Neural progenitor cell (in vitro differentiated cells): Measurements from ENCODE around the gene SPIRE1. TPM values are rescaled to one million over a fixed set of nuclear protein-coding genes. Genes with fewer than 3 reads are reported as not detected.

Source experiments
- DNase-seq: peaks from one replicate; pipeline ENCODE4 v3.0.0-alpha.2; 2016; ENCODE audit warnings: low spot score
- H2AFZ ChIP-seq: fragments of 200-600 bp; sonication (generic); replicated peaks from 2 replicates; pipeline ENCODE4 v1.6.1; 2016; ENCODE audit warnings: antibody characterized with exemption
- H3F3A ChIP-seq: fragments of 200-600 bp; sonication (generic); 2 replicates; pipeline ENCODE4 v1.6.1; 2016; ENCODE audit warnings: antibody characterized with exemption, low read depth
- H3K27ac ChIP-seq: fragments of 200-600 bp; sonication (generic); 2 replicates; pipeline ENCODE4 v1.5.1; 2016; ENCODE audit warnings: mild to moderate bottlenecking
- H3K27me3 ChIP-seq: fragments of 200-600 bp; sonication (generic); 2 replicates; pipeline ENCODE4 v1.6.1; 2016; ENCODE audit warnings: mild to moderate bottlenecking, moderate library complexity
- H3K36me3 ChIP-seq: fragments of 200-600 bp; sonication (generic); 2 replicates; pipeline ENCODE4 v1.5.1; 2016
- H3K4me1 ChIP-seq: fragments of 200-600 bp; sonication (generic); 2 replicates; pipeline ENCODE4 v1.6.1; 2016; ENCODE audit warnings: mixed run types
- H3K4me2 ChIP-seq: fragments of 200-600 bp; sonication (generic); 2 replicates; pipeline ENCODE4 v1.6.1; 2016
- H3K4me3 ChIP-seq: fragments of 200-600 bp; sonication (generic); 2 replicates; pipeline ENCODE4 v1.5.1; 2016
- H3K79me2 ChIP-seq: fragments of 200-600 bp; sonication (generic); 2 replicates; pipeline ENCODE4 v1.6.1; 2016; ENCODE audit warnings: low read depth
- H3K9ac ChIP-seq: fragments of 200-600 bp; sonication (generic); 2 replicates; pipeline ENCODE4 v1.6.1; 2016
- H3K9me3 ChIP-seq: fragments of 200-600 bp; sonication (generic); 2 replicates; pipeline ENCODE4 v1.5.1; 2016; ENCODE audit warnings: low read depth
- H4K20me1 ChIP-seq: fragments of 200-600 bp; sonication (generic); 2 replicates; pipeline ENCODE4 v1.6.1; 2016; ENCODE audit warnings: low read depth
- H3K27ac Mint-ChIP-seq: 3 replicates; pipeline ENCODE4 v1.8.0; 2021; ENCODE audit warnings: mixed read lengths
- H3K27me3 Mint-ChIP-seq: 2 replicates; pipeline ENCODE4 v1.8.0; 2022; ENCODE audit warnings: low read depth, mild to moderate bottlenecking, inconsistent platforms, moderate library complexity, mixed read lengths; ENCODE audit not compliant: insufficient read depth
- H3K36me3 Mint-ChIP-seq: 3 replicates; pipeline ENCODE4 v1.8.0; 2021; ENCODE audit warnings: mixed read lengths
- H3K4me1 Mint-ChIP-seq: 3 replicates; pipeline ENCODE4 v1.8.0; 2021; ENCODE audit warnings: mixed read lengths
- H3K4me3 Mint-ChIP-seq: 3 replicates; pipeline ENCODE4 v1.8.0; 2021; ENCODE audit warnings: mild to moderate bottlenecking, moderate library complexity, mixed read lengths
- H3K9me3 Mint-ChIP-seq: 3 replicates; pipeline ENCODE4 v1.8.0; 2020; ENCODE audit warnings: mixed read lengths
- CTCF ChIP-seq: fragments of 200-600 bp; sonication (generic); IDR thresholded peaks from 2 replicates; pipeline ENCODE4 v1.5.1; 2017; ENCODE audit warnings: antibody characterized with exemption, mild to moderate bottlenecking
- EZH2 ChIP-seq: fragments of 200-600 bp; sonication (generic); IDR thresholded peaks from 2 replicates; pipeline ENCODE4 v1.6.1; 2017; ENCODE audit warnings: antibody characterized with exemption, mild to moderate bottlenecking, moderate library complexity
- EZH2phosphoT487 ChIP-seq: fragments of 200-600 bp; sonication (generic); IDR thresholded peaks from 2 replicates; pipeline ENCODE4 v1.6.1; 2017; ENCODE audit warnings: antibody characterized with exemption
- total RNA-seq: library from RNA; depleted of rRNA; stranded (reverse); fragments of >200 nt; gene quantifications from 2 replicates; pipeline ENCODE4 v1.2.3, GENCODE V29; 2015; ENCODE audit warnings: low replicate concordance

SPIRE1 gene
- total RNA-seq, 1 donor from 2014 or later, result 18.4 TPM

GRCh38 chr18:12443551-12443950, 214.4 kb downstream of the SPIRE1 start:
- Histone ChIP-seq H3K27ac (no peak overlapping the region), H3F3A (no peaks in the 10 kb centered on the region), H3K9ac (no peak overlapping the region), H2AFZ (no peak overlapping the region), H3K4me3 (no peak overlapping the region), H3K9me3 (no peaks in the 10 kb centered on the region), H4K20me1 (no peaks in the 10 kb centered on the region), H3K4me1 (no peaks in the 10 kb centered on the region), H3K36me3 (no peaks in the 10 kb centered on the region), H3K4me2 (no peak overlapping the region), H3K79me2 (no peaks in the 10 kb centered on the region), H3K27me3 (no peaks in the 10 kb centered on the region)
- H3K4me1 Mint-ChIP-seq, result peaks cover 2% of the 10 kb centered on the region
- H3K4me3 Mint-ChIP-seq, result no peak overlapping the region
- peaks cover 21% of the 10 kb centered on the region for H3K9me3 Mint-ChIP-seq
- TF ChIP-seq CTCF, result no peak
- no peak for TF ChIP-seq EZH2phosphoT487
- no peak for TF ChIP-seq EZH2
- no peak for DNase-seq
- peaks cover 29% of the 10 kb centered on the region for H3K36me3 Mint-ChIP-seq
- H3K27ac Mint-ChIP-seq, result no peak overlapping the region
- peaks cover 3% of the 10 kb centered on the region for H3K27me3 Mint-ChIP-seq

- H3K27me3 Mint-ChIP-seq, result peaks cover 5% of the 10 kb centered on the region
These were observed 215.0 kb downstream of the SPIRE1 start for GRCh38 chr18:12442946-12443345.

GRCh38 chr18:12441475-12442034, 216.4 kb downstream of the SPIRE1 start:
- Histone ChIP-seq H3K9ac (no peak overlapping the region), H3K27me3 (no peaks in the 10 kb centered on the region)
- H3K27ac Mint-ChIP-seq, result no peak overlapping the region

More at GRCh38 chr18:12442946-12443345, 215.0 kb downstream of the SPIRE1 start:
- Histone ChIP-seq H3K9me3 (no peaks in the 10 kb centered on the region), H3K36me3 (no peaks in the 10 kb centered on the region), H3K27me3 (no peaks in the 10 kb centered on the region), H3K27ac (no peak overlapping the region), H3F3A (no peaks in the 10 kb centered on the region), H3K4me1 (no peaks in the 10 kb centered on the region), H3K9ac (no peak overlapping the region), H3K4me2 (no peak overlapping the region), H3K79me2 (no peaks in the 10 kb centered on the region), H4K20me1 (no peaks in the 10 kb centered on the region), H3K4me3 (no peak overlapping the region), H2AFZ (no peak overlapping the region)
- H3K27ac Mint-ChIP-seq, result no peak overlapping the region
- peaks cover 29% of the 10 kb centered on the region for H3K36me3 Mint-ChIP-seq
- H3K9me3 Mint-ChIP-seq, result peaks cover 21% of the 10 kb centered on the region
- H3K4me1 Mint-ChIP-seq, result peaks cover 2% of the 10 kb centered on the region
- DNase-seq, result no peak
- TF ChIP-seq CTCF, result no peak
- no peak for TF ChIP-seq EZH2
- no peak for TF ChIP-seq EZH2phosphoT487
- no peak overlapping the region for H3K4me3 Mint-ChIP-seq

More at GRCh38 chr18:12441475-12442034, 216.4 kb downstream of the SPIRE1 start:
- TF ChIP-seq EZH2 (no peak), EZH2phosphoT487 (no peak), CTCF (no peak)
- Mint-ChIP-seq H3K36me3 (peaks cover 27% of the 10 kb centered on the region), H3K9me3 (peaks cover 21% of the 10 kb centered on the region), H3K4me1 (peaks cover 2% of the 10 kb centered on the region), H3K27me3 (peaks cover 5% of the 10 kb centered on the region), H3K4me3 (no peak overlapping the region)
- Histone ChIP-seq H2AFZ (no peak overlapping the region), H3K27ac (no peak overlapping the region), H3K4me1 (no peaks in the 10 kb centered on the region), H3K4me3 (no peak overlapping the region), H3K4me2 (no peak overlapping the region), H3K79me2 (no peaks in the 10 kb centered on the region), H3K9me3 (no peaks in the 10 kb centered on the region), H3F3A (no peaks in the 10 kb centered on the region), H4K20me1 (no peaks in the 10 kb centered on the region), H3K36me3 (no peaks in the 10 kb centered on the region)
- no peak for DNase-seq
